ENCODE measurements around the gene B4GALT5.
A peak's percentile ranks its signal among the peaks of the same experiment; 100 is the strongest.
"Not testable (repeated sequence)": the region's sequence is repeated elsewhere in the genome, so short reads cannot be mapped to it uniquely, and the experiment has no call there.

Gene B4GALT5

DNA sequence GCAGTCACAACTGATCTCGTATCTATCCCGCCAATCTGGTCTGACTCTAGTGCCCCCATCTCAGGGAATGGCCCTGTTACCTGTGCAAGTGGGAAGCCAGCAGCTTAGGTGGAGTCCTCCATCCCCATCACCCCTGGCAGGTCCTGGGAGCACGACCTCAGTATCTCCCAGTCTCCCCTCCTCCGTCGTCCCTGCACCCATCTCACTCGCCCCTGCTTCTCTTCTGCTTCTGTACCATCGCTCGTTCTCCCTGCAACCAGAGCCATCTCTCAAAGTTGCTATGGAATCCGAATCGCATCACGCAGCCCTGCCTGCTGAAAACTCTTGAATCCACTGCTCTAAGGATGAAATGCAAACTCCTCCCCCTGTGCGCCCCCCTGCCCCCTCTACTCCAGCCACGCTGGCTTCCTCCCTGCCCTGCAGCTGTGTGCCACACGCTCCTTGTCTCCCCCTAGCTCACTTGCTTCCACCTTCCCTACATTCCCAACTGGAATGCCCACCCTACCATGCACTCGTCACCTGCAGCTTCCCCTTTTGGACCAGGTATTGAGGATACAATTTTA lies 81.7 kb downstream of the B4GALT5 start:
- H3K4me3 ChIP-seq (ENCODE audit: low read depth, low read length): no peak overlapping the region
- TF ChIP-seq, protein P1, sequence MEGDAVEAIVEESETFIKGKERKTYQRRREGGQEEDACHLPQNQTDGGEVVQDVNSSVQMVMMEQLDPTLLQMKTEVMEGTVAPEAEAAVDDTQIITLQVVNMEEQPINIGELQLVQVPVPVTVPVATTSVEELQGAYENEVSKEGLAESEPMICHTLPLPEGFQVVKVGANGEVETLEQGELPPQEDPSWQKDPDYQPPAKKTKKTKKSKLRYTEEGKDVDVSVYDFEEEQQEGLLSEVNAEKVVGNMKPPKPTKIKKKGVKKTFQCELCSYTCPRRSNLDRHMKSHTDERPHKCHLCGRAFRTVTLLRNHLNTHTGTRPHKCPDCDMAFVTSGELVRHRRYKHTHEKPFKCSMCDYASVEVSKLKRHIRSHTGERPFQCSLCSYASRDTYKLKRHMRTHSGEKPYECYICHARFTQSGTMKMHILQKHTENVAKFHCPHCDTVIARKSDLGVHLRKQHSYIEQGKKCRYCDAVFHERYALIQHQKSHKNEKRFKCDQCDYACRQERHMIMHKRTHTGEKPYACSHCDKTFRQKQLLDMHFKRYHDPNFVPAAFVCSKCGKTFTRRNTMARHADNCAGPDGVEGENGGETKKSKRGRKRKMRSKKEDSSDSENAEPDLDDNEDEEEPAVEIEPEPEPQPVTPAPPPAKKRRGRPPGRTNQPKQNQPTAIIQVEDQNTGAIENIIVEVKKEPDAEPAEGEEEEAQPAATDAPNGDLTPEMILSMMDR (conservative IDR thresholded peaks at IDR 0.05; ENCODE audit: low read depth, low read length): no peak
- DNase-seq (ENCODE audit: low read depth): no peak

DNA sequence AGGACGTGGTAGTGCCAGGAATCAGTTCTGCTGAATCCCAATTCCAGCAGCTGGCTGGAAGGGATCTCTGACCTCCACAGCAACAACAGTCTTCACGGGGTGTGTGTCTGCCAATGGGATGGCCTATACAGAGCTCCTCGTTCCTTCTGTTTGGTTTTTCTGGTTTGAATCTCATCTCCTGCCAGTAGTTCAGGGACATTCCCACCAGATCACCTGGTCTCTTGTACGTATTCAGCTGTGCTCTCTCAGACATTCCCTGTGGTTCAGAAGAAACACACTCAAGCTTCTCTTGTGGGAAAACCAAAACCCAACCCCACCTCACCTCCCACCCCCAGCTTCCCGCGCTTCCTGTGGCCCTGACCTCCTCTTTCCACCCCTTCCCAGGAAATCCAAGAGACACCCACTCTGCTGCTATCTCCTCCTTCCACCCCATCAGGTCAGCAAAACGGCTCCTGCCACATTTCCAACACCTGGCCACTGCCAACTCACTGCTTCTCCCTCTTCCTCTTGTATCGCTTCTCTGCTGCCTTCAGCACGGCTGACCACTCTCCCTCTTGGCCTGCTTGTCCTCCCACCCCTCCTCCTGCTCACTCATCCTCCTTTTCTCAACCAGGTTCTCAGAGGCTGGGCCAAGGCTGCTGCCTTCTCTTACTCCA lies 82.5 kb downstream of the B4GALT5 start:
- H3K4me3 ChIP-seq (ENCODE audit: low read depth, low read length): no peak overlapping the region
- DNase-seq (ENCODE audit: low read depth): peak; percentile 81
- TF ChIP-seq, protein P1 (conservative IDR thresholded peaks at IDR 0.05; ENCODE audit: low read depth, low read length): no peak

DNA sequence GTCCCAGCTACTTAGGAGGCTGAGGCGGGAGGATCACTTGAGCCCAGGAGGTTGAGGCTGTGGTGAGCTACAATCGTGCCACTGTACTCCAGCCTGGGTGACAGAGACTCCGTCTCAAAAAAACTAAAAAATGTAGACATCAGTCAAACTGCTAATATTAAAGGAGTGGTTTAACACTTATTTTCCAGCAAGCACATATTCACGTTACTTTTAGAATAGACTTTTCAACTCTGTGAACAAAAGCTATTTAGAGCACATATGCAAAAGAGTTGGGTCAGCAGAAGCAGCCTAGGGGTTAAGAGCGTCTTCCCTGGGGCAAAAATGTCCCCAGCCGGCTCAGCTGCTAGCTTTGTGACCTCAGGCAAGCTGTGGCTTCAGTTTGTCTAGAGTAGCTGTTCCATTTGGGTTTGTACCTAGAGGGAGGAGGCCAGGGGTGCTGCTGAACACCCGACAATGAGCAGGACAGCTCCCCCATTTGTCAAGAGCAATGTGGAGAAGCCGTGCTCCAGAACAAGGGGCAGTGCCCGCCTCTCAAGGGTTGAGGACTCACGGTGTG lies 83.2 kb downstream of the B4GALT5 start:
- TF ChIP-seq, protein P1 (conservative IDR thresholded peaks at IDR 0.05; ENCODE audit: low read depth, low read length): no peak
- DNase-seq (ENCODE audit: low read depth): no peak
- H3K4me3 ChIP-seq (ENCODE audit: low read depth, low read length): no peak overlapping the region

DNA sequence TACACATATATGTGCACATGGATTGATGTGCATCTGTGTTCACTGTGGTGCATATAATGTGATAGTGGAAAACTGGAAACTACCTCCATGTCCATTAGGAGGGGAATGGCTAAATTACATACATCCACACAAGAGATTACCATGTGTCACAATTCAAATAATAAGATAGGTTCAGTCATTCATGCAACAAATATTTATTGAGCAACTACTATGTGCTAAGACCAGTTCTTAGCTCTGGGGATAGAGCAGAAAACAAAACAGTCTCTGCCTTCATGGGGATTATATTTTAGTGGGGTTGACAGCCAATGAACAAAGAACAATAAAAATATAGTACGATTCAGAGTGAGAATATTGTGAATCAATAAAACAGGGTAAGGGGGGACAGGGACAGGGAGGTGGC lies 84.1 kb downstream of the B4GALT5 start:
- no peak overlapping the region for H3K4me3 ChIP-seq (ENCODE audit: low read depth, low read length)
- no peak for DNase-seq (ENCODE audit: low read depth)
- TF ChIP-seq, protein P1 (conservative IDR thresholded peaks at IDR 0.05; ENCODE audit: low read depth, low read length): no peak

DNA sequence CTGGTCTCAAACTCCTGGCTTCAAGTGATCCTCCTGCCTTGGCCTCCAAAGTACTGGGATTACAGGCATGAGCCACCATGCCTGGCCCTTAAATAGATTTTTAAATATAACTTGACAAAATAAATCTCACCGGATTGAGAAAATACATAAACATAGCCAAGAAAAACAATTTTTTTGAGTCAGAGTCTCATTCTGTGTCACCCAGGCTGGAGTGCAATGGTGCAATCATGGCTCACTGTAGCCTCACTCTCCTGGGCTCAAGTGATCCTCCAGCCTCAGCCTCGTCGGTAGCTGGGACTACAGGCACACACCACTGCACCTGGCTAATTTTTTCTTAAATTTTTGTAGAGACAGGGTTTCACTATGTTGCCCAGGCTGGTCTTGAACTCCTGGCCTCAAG lies 85.4 kb downstream of the B4GALT5 start:
- DNase-seq (ENCODE audit: low read depth): peak; percentile 23
- not testable (repeated sequence) for H3K4me3 ChIP-seq (ENCODE audit: low read depth, low read length)

DNA sequence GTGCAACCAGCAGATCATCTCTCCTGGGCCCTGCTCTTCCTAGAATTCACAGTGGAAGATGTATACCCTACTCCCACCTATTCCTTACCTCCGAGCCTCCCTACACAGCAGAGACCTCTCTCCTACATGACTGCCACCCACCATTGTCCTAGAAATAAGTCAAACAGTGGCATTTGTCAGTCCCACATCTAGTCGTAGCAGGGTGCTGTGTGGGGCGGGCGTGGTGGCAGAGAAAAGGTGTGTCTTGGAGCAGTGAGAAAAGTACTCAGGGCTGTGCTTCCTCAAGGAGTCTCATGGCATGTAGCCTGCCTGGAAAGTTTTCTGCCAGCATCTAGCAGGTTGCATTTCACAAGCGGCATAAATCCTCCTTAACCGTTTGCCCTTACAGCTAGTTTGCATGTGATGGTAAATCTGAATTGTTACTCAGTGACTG lies 86.3 kb downstream of the B4GALT5 start:
- no peak for DNase-seq (ENCODE audit: low read depth)
- no peak overlapping the region for H3K4me3 ChIP-seq (ENCODE audit: low read depth, low read length)
- TF ChIP-seq, protein P1 (conservative IDR thresholded peaks at IDR 0.05; ENCODE audit: low read depth, low read length): no peak

DNA sequence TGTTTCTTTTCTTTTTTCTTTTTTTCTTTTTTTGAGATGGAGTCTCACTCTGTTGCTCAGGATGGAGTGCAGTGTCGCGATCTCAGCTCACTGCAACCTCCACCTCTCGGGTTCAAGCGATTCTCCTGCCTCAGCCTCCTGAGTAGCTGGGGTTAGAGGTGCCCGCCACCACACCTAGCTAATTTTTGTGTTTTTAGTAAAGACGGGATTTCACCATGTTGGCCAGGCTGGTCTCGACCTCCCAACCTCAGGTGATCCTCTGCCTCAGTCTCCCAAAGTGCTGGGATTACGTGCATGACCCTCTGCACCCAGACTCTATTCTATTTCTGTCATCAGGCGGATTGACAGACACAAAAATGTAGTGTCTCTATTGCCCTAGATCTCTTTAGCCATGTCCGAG lies 88.7 kb downstream of the B4GALT5 start:
- not testable (repeated sequence) for DNase-seq (ENCODE audit: low read depth); H3K4me3 ChIP-seq (ENCODE audit: low read depth, low read length)

DNA sequence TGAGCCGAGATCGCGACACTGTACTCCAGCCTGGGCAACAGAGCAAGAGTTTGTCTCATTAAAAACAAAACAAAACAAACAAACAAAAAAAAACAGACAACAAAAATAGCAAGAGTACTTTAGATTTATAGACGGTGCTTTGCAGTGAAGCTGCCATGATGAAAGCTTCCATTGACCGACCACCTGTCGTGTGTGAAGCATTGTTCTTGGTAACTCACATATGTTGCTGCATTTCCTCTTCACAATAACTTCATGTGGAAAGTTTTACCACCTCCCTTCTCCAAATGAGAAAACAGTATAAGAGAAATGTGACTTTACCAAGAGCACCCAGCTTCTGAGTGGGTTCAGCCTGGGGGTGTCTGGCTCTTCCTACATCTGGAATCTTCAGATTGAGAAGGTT lies 89.4 kb downstream of the B4GALT5 start:
- H3K4me3 ChIP-seq (ENCODE audit: low read depth, low read length): no peak overlapping the region
- TF ChIP-seq, protein P1 (conservative IDR thresholded peaks at IDR 0.05; ENCODE audit: low read depth, low read length): no peak
- no peak for DNase-seq (ENCODE audit: low read depth)

Data from choroid plexus epithelial cell (primary cell).